OCI-LY3 (cell line): ENCODE data around the gene PSMG2.

ENCODE experiments used
- EZH2phosphoT487 ChIP-seq: fragments of 200-600 bp; shearing (Covaris generic); IDR thresholded peaks from 2 replicates; pipeline ENCODE4 v1.6.1; 2018; ENCODE audit warnings: antibody characterized with exemption, mixed run types, low read depth
- TF ChIP-seq, protein P1 (sequence below): fragments of 200-600, 300-600 bp; sonication (generic); IDR thresholded peaks from 2 replicates; pipeline ENCODE4 v1.5.1; 2014; ENCODE audit warnings: antibody characterized with exemption, low read length, low read depth

DNA sequence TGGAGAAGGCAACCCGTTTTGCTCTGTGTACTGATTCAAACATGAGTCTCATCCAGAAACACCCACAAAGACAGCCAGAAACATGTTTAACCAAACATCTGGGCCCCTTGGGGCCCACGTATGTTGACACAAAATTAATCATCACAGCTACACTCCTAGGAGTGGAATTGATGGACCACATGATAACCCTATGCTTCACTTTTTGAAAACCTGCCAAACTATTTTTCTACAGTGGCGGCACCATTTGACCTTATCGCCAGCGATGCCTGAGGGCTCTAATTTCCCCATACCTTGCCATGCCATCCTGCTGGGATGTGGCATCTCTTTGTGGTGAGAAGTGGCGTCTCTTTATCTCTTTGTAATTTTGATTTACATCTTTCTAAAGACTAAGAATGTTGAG lies 38.5 kb downstream of the PSMG2 start:
- TF ChIP-seq, protein P1, sequence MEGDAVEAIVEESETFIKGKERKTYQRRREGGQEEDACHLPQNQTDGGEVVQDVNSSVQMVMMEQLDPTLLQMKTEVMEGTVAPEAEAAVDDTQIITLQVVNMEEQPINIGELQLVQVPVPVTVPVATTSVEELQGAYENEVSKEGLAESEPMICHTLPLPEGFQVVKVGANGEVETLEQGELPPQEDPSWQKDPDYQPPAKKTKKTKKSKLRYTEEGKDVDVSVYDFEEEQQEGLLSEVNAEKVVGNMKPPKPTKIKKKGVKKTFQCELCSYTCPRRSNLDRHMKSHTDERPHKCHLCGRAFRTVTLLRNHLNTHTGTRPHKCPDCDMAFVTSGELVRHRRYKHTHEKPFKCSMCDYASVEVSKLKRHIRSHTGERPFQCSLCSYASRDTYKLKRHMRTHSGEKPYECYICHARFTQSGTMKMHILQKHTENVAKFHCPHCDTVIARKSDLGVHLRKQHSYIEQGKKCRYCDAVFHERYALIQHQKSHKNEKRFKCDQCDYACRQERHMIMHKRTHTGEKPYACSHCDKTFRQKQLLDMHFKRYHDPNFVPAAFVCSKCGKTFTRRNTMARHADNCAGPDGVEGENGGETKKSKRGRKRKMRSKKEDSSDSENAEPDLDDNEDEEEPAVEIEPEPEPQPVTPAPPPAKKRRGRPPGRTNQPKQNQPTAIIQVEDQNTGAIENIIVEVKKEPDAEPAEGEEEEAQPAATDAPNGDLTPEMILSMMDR = no peak
- TF ChIP-seq EZH2phosphoT487 = no peak
